CD4-positive, alpha-beta T cell treated with Interleukin-21 for 1 hour (primary cell): ENCODE data around the gene GALM.
"Not testable (repeated sequence)": the region's sequence is repeated elsewhere in the genome, so short reads cannot be mapped to it uniquely, and the experiment has no call there.

ENCODE experiments used
- DNase-seq: peaks from one replicate; pipeline ENCODE4 v3.0.0-alpha.2; 2020

GALM gene

DNA sequence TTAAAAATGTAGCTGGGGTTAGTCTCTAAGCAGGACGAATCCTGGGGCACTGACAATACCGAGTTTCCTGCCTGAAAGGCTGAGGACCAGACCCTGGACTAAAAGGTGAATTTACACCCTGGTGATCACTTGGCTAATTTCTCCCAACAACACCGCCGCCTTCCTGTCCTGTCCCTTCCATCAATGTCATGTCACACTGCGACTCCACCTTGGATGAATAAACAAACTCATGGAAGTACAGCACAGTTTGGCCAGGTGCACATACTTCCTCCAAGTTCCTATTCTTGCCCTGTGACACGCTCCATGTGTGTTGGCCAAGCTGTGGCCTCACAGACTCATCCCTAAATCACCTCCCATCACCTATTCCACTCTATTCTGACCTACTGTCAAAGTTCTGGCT lies 15.9 kb upstream of the GALM start:
- DNase-seq = no peak

DNA sequence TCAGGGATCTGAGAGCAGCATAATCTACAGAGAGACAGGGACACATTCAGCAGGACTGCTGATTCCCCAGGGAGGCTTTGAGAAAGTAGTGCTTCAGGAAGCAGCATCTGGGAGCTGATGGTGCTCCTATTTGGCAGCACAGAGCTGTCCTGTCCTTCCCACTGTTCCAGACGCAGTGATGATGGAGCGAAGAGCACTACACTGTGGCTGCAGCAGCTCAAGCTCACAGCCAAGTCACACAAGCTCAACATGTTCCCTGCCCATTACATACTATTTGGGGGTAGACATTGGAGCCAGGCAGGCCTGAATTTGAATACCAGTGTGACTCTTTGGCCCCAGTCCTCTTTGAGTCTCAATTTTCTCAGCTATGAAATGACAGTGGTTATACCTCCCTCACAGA lies 15.2 kb upstream of the GALM start:
- no peak for DNase-seq

DNA sequence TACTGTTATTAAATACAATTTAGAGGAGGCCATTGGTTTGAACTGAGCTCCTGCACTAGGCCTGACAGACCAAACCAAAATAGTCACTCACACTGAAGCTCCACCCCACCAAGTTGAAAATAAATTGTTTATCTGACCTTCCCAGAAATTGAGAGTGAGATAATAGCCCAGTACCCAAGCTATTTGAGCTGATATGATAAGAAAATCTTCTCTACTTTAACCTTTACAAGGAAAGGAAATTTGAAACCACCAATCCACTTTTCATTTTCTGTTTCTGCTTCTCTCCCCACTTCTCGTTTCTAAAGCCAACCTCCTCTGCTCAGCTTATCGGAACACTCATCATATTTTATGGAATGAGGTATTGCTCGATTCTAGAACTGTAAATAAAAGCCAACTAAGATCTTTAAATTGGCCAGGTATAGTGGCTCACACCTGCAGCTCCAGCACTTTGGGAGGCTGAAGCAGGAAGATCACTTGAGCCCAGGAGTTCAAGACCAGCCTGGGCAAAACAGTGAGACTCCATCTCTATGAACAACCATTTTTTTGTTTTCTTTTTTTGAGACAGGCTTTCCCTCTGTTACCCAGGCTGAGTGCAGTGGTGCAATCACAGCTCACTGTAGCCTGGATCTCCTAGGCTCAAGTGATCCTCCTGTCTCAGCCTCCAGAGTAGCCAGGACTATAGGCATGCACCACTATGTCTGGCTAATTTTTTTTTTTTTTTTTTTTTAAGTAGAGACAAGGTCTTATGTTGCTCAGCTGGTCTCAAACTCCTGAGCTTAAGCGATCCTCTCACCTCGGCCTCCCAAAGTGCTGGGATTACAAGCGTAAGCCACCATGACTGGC lies 13.3 kb upstream of the GALM start:
- no peak for DNase-seq

DNA sequence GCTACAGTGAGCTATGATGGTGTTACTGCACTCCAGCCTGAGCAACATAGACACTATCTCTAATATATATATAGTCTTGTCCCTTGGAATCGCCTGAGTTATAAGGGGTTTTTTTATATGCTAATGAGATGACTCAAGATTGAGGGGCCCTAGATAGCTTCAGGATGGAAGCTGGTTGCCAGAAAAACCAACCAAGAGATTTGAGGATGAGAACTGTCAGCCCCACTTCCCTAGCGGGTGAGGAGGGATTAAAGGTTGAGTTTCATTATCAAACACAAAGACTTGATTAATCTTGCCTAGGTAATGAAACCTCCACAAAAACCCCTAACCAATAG lies 12.6 kb upstream of the GALM start:
- DNase-seq = no peak

DNA sequence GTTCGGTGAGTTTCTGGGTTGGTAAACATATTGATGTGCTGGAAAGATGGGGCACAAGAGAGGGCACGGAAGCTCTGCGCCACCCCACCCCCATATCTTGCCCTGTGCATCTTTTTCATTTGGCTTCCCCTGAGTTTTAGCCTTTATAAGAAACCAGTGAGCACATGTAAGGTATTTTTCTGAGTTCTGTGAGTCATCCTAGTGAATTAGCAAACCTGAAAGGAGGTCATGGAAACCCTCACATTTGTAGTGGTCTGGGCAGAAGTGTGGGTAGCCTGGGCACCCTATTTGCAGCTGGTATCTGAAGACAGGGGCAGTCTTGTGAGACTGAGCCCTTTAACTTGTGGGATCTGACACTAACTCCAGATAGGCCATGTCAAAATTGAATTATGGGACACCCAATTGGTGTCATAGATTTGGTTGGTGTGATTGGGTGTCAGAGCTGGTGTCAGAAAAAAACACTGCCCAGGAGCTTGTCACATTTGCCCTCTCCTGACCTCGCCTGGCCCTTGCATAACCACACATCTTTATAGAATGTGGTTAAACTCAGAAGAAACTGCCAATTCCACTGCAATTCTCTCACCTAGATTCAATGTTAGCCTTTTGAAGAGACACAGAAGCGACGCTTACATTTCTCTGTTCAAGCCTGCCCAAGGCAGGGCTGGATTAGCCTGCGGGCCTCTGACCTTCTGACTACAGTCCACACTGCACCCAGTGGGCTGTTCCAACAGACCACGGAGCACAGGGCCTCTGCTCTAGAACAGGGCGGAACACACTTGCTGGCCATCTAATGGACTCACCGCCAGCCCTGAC lies 12.0 kb upstream of the GALM start:
- peak; percentile 64 for DNase-seq

DNA sequence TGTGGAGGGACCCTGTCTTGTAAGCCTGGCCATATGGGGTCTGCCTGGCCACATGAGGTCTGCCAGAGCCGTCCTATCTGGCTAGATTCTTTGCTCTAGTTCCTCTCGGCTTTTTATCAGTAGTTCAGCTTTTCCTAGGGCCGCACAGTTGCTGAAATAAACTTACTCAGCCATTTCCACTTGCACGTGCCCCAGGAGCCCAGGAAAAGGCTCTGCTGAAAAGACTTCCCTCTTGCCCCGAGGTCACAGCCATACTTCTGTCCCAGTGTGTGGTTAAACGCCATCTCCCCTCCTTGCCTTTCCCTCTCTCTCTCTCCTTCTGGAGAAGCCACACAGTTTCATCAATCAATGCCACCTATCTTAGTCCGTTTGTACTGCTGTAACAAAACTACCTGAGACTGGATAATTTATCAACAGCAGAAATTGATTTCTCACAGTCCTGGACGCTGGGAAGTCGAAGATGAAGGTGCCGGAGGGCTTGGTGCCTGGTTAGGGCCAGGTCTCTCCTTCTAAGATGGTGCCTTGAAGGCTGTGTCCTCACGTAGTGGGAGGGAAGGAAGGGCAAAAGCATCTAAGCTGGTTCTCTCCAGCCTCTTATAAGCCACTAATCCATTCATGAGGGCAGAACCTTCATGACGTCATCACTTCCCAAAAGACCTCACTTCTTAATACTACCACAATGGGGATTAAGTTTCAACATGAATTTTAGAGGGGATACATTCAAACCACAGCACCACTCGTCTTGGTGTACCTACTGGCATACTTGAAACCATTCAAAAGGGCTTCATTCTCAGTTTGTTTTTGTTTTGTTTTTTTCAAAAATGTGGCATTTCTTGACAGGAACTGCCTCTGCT lies 11.2 kb upstream of the GALM start:
- no peak for DNase-seq

DNA sequence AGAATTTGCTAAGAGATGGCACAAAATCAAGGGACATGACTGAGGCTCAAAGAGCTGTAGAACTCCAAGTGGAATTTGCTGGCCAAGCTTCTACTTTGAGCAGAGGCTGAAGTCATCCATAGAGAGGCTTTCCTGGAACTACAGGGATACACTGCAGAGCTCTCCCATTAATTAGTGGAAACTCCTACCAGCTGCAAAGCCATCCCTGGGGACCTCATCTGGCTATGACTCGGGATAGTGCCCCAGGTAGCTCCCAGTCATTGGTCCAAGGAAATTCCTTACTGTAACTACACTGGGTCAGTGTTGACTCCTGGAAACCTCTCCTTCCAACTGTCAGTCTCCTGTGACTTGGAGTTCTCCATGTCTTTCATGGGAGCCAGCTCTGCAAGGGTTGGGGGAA lies 10.5 kb upstream of the GALM start:
- no peak for DNase-seq

DNA sequence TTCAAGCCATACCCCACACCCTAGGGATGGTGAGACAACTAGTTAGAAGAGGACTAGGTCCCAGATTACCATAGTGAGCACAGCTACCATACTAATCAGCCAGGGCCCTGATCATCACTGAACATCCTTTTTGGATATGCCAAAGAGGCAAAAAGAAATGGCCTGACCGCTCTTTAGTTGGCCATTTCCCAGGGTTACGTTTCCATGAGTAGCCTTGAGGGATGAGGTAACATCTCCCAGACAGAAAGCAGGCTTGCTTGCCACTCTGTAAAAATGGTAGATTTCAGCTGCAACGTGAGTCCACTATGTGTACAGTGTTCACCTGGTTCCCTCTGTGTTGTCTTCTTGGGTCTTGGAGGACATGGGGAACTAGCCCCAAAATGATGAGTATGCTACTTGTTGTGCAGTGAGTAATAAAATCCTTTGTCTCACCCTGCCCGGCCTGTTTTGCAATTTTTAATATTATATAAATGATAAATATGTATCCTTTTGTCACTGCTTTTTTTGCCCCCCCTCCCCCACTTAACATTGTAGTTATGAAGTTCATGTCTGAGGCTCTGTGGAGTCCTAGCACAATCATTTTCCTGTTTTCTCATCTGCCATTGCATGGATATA lies 8.9 kb upstream of the GALM start:
- DNase-seq = no peak

DNA sequence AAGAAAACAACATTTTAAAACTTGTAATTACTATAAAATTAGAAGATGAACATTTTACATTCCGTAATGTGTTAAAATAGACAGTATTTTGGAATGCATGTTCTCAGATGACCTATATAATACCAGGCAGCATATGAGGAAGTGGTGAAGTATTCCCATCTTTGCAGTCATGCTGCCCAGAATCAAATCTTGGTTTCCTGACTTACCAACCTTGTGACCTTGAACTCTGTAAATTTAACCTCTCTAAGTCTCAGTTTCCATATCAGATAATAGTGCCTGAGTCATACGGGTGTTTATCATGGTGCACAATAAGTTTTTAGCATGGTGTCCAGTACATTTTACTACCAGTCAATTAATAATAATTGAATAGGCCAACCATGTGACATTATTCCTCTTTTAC lies 7.3 kb upstream of the GALM start:
- DNase-seq = no peak

DNA sequence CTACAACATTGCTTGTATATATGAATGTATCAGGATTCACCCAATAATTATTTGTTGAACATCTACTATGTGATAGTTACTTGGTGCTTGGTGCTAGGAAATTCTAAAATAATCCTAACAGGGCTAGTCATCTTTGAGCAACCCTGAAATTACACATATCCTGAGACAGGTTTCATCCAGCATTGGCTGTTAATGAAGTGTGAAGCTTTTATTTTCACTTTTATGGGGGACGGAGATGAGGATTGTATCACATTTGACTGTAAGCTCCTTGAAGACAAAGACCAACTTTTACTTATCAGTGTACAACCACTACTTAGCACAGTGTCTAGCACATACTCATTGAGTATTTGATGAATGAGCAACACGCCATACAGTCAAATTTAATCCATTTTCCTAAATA lies 6.8 kb upstream of the GALM start:
- no peak for DNase-seq

DNA sequence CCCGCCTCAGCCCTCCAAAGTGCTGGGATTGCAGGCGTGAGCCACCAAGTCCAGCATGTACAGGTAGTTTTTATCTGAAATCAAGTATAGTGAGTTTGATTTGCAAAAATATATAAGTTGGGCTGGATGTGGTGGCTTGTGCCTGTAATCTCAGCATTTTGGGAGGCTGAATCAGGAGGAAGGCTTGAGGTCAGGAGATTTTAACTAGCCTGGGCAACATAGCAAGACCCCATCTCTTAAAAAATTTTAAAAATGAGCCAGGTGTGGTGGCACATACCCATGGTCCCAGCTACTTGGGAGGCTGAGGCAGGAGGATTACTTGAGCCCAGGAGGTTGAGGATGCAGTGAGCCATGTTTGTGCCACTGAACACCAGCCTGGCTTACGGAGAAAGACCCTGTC lies 5.6 kb upstream of the GALM start:
- no peak for DNase-seq

DNA sequence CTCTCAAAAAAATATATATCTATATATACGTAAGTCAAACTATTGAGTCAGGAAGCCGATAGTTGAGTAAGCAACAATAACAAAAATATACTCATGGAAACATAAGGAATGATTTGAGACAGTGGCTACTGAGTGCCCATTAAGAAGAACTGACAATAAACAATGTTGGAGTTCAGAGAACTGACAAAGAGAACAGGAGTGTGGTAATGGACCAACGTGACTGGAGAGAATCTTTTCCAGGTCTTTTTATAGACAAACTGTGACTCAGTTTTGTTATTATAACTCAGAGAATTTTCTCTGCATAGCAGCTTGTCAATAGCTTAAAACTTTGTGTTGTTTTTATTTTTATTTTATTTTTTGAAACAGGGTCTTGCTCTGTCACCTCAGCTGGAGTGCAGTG lies 4.6 kb upstream of the GALM start:
- no peak for DNase-seq

DNA sequence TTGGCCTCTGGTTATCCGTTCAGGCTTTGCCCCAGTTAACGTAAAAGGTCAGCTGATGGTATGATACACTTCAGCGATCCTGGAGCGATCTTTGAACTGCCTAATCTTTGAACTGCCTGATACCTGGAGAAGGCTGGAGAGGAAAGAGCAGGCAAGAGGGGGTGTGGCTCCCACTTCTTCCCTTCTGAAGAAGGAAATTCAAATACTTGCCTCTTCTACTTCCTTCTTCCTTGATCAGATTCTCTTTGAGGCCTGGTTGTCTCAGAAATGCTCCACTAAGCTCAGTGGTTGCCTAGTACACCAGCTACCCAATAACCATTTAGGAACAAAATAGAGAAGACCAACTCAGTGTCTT lies 619 bp downstream of the GALM start:
- DNase-seq = peak; percentile 47

DNA sequence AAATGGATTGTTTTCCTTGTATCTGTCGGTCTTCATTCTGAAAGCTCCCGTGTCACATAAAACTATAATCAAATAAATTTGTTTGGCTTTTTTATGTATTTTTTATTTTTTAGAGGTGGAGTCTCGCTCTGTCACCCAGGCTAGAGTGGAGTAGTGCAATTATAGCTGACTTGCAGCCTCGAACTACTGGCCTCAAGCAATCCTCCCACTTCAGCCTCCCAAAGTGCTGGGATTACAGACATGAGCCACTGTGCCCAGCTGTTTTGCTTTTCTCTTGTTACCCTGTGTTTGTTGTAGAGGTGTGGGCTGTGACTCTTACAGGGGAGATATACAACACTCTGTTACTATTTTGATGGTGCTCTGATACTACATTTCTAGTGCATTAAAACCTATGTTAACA lies 2.2 kb downstream of the GALM start:
- no peak for DNase-seq

DNA sequence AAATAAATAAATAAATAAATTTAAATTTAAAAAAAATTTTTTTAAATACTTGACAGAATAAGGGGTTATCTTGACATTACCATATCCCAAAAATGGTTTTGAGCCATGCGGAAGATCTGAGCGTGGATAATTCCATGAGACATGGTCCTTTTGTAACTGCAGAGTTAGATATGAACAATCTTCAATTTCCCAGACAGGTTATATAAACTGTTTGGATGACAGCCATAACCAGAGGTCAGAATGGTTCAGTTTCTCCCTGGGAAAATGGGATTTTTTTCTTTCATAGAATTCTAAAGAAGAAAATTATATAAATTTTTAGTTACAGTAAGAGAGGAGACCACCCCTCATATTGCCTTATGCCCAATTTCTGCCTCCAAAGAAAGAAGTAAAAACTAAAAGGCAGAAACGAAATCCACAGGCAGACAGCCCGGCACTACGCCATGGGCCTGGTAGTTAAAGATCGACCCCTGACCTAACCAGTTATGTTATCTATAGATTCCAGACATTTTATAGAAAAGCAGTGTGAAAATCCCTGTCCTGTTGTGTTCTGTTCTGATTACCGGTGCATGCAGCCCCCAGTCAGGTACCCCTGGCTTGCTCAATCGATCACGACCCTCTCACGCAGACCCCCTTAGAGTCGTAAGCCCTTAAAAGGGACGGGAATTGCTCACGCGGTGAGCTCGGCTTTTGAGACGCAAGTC lies 3.0 kb downstream of the GALM start:
- DNase-seq = no peak

DNA sequence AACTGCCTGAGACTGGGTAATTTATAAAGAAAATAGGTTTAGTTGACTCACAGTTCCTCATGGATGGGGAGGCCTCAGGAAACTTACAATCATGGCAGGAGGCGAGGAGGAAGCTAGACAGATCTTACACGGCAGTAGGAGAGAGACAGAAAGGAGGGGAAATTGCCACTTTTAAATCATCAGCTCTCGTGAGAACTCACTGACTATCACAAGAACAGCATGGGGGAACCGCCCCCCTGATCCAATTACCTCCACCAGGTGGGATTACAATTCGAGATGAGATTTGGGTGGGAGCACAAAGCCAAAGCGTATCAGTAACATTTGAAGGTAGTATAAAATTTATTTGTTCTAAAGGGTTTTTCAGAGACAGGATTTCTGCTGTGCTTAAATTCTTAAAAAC lies 5.4 kb downstream of the GALM start:
- no peak for DNase-seq

DNA sequence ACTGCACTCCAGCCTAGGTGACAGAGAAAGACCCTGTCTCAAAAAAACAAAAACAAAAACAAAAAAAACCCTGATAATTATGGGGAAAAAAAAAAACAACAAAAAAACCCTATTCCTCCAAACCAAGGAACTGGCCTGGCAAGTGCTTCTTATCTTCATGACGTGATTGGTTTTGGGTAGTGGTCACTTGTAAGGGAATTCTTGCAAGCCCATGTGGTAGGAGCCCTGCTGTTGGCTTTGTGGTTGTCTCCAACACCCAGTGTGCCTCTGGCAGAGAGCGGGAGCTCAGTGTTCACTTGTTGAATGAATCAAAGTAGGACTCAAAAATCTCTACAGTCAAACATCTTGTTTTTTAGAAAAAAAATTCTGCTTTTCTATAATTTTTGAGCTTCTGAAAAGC lies 6.0 kb downstream of the GALM start:
- no peak for DNase-seq

DNA sequence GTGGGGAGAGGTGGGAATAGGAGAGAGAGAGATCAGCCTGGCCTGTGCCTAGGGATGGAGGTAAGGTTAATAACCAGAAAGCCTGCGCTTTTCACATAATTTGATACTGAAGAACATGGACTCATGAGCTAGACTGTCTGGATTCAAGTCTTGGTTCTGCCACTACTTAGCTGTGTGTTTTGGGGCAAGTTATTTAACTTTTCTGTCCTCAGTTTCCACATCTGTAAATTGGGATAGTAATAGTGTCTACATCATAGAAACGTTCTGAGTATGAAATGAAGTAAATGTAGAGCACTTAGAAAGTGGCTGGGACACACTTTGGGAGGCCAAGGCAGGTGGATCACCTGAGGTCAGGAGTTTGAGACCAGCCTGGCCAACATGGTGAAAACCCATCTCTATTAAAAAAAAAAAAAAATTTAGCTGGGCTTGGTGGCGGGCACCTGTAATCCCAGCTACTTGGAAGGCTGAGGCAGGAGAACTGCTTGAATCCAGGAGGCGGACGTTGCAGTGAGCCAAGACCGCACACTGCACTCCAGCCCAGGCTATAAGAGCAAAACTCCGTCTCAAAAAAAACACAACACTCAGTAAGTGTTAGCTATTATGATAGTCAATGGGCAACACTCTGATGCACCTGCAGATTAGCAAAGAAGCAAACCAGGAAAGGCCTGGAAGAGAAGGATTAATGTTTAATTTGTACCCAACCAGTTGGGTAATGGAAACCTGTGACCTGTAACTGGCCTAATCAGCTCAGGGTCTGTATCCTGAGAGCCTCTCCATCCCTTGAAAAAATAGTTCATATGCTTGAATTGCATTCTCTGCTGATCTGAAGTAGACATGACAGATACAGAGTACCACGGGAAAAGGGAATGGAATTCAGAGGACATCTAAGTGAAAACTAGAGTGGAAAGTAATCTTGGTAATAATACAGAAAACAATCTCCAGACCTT lies 6.8 kb downstream of the GALM start:
- no peak for DNase-seq

DNA sequence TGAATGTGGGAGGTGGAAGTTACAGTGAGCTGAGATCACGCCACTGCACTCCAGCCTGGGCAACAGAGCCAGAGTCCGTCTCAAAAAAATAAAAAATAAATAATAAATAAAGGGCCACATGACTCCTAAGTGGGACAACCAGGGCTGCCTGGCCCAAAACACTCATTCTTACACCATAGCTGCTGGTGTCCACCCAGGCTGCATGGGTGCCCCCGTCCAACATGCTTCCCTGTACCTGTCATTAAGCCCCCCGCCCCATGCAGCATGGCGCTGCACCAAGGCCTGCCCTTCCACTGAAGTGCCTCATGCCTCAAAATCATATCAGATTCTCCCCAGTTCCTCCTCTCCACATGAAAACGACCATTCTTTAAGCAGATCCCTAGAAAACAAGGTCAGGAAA lies 10.8 kb downstream of the GALM start:
- DNase-seq = no peak

DNA sequence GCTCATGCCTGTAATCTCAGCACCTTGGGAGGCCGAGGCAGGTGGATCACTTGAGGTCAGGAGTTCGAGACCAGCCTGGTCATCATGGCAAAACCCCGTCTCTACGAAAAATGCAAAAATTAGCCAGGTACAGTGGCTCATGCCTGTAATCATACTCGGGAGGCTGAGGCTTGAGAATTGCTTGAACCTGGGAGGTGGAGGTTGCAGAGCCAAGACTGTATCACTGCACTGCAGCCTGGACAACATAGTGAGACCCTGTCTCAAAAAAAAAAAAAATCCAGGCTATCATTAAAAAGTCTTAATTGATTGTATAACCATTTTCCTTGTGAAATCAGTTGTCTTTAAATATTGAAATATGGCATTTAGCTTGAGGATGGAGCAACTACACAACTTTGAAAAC lies 15.0 kb downstream of the GALM start:
- not testable (repeated sequence) for DNase-seq

DNA sequence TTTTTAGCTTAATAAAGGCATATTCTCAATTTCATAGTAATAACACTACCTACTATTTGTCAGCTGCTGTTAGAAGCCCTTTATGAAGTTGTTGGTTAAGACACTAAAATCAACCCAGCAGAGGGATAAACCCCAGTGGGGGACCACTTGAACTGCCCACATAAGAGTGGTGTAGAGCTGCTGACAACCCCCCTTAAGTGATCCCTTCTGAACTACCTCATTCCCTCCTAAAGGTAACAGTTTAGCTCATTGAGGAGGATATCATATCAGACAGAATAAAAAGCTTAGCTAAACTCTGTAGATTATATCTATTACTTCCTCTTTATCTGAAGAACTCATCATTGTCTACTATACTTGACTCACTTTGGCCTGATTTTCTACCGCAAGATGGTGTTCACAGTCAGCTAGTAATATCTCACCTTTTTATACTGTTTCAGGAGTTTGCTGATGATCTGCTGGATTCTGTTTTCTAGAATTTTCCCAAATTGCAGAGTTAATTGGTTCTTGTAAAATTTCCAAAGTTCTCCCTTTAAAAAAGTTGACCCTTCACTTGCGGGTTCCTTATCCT lies 16.2 kb downstream of the GALM start:
- DNase-seq = peak; percentile 71
